ENCODE results near the gene HOXB13.

HOXB13 gene

DNA sequence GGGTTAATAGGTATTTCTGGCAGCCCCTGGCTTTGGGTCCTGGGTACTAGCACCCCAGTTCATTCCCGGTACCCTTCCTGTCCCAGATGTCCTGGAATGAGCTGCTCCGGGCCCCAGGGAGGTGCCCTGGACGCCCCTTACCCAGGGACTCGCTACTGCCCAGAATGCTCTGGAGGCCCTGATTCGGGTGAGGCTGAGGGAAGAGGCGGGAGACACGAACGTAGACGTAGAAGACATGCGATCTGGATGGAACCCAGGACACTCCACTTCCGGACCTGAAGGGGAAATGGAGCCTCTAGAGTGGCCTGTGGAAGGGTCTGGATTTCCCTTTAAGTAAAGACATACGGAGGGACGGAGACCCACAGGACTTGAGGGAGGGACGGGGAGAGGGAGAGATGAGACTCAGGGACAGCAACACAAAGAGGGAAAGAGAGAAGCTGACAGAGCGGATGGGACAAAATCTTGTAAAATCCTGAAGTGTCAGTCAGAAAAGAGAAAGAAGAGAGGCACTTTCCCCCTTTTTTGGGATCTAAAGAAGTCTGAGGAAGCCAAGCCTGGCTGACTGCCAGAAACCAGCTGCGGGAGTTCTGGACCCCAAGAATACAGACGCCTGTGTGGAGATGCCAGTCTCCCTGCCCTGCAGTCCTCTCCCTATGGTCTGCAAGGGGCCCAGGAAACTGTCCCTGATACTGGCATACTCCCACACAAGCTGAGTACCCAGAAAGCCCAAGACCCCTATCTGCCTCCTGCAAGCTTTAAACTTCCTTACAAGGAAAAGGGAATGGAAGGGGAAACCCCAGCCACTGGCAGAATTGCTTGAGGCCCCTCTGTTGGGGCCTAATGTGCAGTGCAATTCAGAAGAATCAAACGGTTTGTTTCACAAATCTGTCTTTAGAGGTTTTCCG is 1.0 kb upstream of the HOXB13 start:
- TF ChIP-seq, protein P1, sequence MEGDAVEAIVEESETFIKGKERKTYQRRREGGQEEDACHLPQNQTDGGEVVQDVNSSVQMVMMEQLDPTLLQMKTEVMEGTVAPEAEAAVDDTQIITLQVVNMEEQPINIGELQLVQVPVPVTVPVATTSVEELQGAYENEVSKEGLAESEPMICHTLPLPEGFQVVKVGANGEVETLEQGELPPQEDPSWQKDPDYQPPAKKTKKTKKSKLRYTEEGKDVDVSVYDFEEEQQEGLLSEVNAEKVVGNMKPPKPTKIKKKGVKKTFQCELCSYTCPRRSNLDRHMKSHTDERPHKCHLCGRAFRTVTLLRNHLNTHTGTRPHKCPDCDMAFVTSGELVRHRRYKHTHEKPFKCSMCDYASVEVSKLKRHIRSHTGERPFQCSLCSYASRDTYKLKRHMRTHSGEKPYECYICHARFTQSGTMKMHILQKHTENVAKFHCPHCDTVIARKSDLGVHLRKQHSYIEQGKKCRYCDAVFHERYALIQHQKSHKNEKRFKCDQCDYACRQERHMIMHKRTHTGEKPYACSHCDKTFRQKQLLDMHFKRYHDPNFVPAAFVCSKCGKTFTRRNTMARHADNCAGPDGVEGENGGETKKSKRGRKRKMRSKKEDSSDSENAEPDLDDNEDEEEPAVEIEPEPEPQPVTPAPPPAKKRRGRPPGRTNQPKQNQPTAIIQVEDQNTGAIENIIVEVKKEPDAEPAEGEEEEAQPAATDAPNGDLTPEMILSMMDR (IDR thresholded peaks at IDR 0.05; ENCODE audit: low read depth, low read length, missing control alignments), result no peak
- in situ Hi-C loops (cut with HindIII; ENCODE audit: low sequenced_read_pairs), result loop anchor here (10.0 kb wide), 1 partner anchor 135 kb away; no protein-coding TSS in a partner anchor
- no peak for DNase-seq (ENCODE audit: low read depth)
- no peak overlapping the region for H3K4me3 ChIP-seq (ENCODE audit: low read depth, low read length)

DNA sequence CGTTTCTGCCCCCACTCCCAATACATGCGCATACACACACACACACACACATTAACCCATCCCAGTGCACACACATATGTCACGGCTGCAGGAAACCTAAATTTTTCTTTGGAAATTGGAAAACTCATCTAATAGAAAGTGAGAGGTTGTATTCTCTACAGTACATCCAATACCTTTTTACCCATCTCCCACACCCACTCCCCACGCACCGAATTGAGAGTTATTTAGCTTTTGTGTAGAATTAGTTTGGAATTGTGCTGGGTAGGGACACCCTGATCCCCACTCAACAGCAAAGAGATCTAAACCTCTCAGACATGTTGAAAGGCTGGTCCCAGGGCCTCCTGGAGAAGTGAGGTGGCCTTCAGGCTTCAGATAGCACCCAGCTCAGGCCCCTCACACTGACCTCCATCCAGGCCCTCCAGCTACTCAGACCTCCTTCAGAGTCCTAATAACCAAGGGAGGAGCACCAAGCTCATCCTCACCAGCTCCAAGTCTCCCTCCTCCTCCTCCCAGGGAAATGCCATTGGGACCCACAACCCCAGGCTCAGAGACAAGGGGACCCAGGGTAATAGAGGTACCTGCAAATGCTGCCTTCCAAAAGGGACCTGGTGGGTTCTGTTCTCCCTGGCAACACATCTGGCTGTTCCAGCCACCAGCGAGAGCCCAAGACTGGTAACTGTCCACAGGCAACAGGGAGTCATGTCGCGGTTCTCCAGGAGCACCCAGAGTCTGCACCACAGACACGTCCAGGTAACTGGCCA is 955 bp downstream of the HOXB13 start:
- H3K4me3 ChIP-seq (ENCODE audit: low read depth, low read length), result no peak overlapping the region
- in situ Hi-C loops (cut with HindIII; ENCODE audit: low sequenced_read_pairs), result no loop called here
- TF ChIP-seq, protein P1 (IDR thresholded peaks at IDR 0.05; ENCODE audit: low read depth, low read length, missing control alignments), result no peak
- DNase-seq (ENCODE audit: low read depth), result no peak

- in situ Hi-C loops (cut with HindIII; ENCODE audit: low sequenced_read_pairs), result no loop called here
- no peak for DNase-seq (ENCODE audit: low read depth)
- H3K4me3 ChIP-seq (ENCODE audit: low read depth, low read length), result no peak overlapping the region
- TF ChIP-seq, protein P1 (IDR thresholded peaks at IDR 0.05; ENCODE audit: low read depth, low read length, missing control alignments), result no peak
Observed at GRCh38 chr17:48726916-48727286, 1.6 kb downstream of the HOXB13 start.

DNA sequence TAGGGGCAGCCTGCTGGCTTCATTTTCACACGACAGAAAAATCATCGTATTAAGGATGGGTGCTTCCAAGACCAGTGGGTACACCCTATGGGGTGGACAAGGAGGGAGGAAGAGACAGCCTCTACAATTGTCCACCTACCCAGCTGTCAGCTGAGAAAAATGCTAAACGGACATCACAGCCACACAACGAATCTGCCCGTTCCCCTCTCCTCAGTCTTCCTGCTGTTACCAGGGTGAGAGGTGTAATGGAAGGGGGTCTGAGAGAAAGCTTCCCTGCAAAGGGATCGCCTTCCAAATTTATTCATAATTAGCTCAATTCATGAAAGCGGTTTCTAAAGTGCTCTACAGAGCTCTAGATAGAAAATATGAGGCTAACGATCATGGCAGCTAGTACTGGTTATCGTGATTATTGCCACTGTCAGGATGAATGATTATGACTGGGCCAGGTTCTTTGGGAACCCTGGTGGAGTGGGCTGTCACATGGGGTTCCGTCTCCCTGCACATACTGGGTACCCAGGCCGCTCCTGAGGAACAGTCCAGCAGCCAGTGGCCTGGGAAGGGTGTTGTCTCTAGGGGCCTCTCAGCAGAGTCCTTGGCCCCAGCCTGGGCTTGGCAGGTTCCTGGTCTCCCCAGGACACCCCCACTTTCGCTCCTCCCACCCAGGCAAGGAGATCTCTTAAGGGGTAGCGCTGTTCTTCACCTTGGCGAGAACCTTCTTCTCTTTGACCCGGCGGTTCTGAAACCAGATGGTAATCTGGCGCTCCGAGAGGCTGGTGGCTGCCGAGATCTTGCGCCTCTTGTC is 2.2 kb downstream of the HOXB13 start:
- in situ Hi-C loops (cut with HindIII; ENCODE audit: low sequenced_read_pairs), result no loop called here
- DNase-seq (ENCODE audit: low read depth), result no peak
- TF ChIP-seq, protein P1 (IDR thresholded peaks at IDR 0.05; ENCODE audit: low read depth, low read length, missing control alignments), result no peak
- no peak overlapping the region for H3K4me3 ChIP-seq (ENCODE audit: low read depth, low read length)

DNA sequence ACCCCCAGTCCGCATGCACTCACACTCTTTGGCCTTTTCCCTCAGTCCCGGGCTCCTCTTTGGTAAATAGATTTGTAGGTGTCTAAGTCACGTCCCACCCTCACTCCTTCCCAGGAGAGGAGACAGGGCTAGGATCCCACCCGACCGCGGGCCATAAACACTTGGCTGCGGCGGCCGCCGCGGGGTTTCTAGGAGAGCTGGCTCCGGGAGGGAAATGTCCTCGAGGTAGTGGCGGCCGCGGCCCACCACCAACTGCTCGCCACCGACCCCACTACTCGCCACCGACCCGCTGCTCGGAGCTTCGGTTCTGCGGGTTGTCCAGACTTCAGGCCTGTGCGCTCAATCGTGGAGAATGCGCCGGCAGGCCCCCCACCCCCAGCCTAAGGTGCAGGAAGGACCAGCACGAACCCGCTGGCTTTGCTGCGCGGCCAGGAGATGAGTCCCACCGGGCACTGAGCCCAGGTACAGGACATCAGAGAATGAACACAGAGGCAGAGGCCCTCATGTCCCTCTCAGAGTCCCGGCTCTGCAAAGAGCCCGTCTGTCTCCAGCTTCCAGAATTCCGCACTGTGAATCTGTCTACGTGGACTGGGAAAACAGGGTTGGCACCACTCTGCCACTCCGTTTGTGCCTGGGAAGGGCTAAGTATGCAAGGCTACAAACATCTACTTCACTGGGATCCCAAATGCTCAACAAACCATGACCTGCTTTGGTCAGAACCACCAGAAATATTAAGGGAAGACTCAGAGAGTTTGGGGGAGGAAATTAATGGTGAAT is 3.1 kb downstream of the HOXB13 start:
- TF ChIP-seq, protein P1 (IDR thresholded peaks at IDR 0.05; ENCODE audit: low read depth, low read length, missing control alignments), result no peak
- DNase-seq (ENCODE audit: low read depth), result no peak
- H3K4me3 ChIP-seq (ENCODE audit: low read depth, low read length), result no peak overlapping the region
- in situ Hi-C loops (cut with HindIII; ENCODE audit: low sequenced_read_pairs), result no loop called here

DNA sequence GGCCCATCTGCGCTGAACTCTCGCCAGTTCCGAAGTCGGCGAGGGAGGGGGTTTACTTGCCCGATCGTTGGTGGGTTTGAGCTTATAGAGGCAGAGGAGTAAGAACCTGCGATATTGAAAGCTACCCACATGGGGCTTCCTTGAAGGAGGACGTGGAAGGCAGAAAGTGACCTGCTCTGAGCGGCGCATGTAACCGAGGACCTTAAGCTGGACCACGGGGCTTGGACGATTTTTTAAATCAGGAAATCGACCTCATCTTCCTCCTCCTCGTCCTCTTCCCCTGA is 3.6 kb downstream of the HOXB13 start:
- in situ Hi-C loops (cut with HindIII; ENCODE audit: low sequenced_read_pairs), result no loop called here
- no peak for DNase-seq (ENCODE audit: low read depth)
- TF ChIP-seq, protein P1 (IDR thresholded peaks at IDR 0.05; ENCODE audit: low read depth, low read length, missing control alignments), result no peak
- no peak overlapping the region for H3K4me3 ChIP-seq (ENCODE audit: low read depth, low read length)
